Endometrium (tissue), 2 donors: Measurements from ENCODE around the gene FAM163A.
"Not testable (repeated sequence)": the region's sequence is repeated elsewhere in the genome, so short reads cannot be mapped to it uniquely, and the experiment has no call there.

ENCODE experiments used
- FAIRE-seq: peaks from 2 replicates; lab custom pipeline; 2012; peaks lifted over from hg19 to GRCh38; lab: Jason Lieb, UNC
- donor health status: control.
- donor health status: control.

Gene FAM163A

GRCh38 chr1:179742717-179743678, at the start of gene FAM163A:
FAM163A (plus strand) TSS chr1:179743291; CDS start chr1:179813098, 69,807 bp downstream.
- FAIRE-seq = no peak

DNA sequence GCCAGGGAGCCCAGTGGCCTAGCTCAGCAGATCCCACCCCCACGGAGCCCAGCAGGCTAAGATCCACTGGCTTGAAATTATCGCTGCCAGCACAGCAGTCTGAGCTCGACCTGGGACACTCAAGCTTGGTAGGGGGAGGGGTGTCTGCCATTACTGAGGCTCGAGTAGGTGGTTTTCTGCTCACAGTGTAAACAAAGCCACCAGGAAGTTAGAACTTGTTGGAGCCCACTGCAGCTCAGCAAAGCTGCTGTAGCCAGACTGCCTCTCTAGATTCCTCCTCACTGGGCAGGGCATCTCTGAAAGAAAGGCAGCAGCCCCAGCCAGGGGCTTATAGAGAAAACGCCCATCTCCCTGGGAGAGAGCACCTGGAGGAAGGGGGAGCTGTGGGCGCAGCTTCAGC, 48.6 kb upstream of the FAM163A start:
- not testable (repeated sequence) for FAIRE-seq

- FAIRE-seq = no peak
Observed at GRCh38 chr1:179702946-179703539, 40.0 kb upstream of the FAM163A start.

DNA sequence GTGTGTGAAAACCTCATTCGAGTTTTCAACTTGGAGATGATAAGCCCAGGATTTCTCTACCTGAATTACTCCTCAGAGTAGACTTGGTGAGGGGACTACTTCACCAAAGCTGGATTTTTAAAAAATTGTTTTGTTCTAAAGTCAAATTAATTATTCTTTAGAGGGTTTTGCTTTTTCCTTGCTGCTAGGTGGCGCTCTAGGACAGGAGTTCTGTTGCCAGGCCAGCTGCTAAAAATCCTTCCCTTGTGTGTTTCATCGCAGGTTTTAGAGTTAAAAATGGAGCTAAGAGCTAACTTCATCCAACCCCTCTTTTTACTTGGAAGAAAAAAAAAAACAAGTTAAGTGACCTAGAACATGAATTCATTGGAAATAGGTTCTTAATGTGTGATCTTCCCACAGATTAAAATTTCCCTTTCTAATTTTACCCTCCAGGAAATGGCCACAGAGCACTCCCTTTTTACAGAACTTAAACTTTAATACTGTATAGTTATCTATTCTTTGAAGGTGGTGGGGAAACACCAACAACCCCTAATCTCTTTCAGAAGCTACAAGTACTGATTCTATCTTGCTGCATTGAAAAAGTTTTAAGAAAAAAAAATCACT, 36.7 kb upstream of the FAM163A start:
- peak; percentile 54 for FAIRE-seq

DNA sequence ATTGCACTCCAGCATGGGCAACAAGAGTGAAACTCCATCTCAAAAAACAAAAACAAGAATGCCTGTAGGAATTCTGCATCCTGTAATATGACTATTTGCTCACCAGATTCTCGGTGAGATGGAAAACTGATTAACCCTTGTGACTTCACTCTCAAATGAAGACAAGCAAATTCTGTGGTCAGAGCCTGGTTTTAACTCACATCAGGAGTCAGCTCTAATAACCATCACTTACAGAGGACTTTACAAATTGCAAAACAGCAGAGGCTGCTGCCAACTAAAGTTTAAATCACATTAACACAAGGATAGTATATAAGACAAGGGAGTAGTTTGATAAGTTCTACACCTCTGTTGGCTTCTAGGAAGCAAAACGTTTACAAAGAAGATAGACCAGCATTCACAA, 35.7 kb upstream of the FAM163A start:
- no peak for FAIRE-seq

DNA sequence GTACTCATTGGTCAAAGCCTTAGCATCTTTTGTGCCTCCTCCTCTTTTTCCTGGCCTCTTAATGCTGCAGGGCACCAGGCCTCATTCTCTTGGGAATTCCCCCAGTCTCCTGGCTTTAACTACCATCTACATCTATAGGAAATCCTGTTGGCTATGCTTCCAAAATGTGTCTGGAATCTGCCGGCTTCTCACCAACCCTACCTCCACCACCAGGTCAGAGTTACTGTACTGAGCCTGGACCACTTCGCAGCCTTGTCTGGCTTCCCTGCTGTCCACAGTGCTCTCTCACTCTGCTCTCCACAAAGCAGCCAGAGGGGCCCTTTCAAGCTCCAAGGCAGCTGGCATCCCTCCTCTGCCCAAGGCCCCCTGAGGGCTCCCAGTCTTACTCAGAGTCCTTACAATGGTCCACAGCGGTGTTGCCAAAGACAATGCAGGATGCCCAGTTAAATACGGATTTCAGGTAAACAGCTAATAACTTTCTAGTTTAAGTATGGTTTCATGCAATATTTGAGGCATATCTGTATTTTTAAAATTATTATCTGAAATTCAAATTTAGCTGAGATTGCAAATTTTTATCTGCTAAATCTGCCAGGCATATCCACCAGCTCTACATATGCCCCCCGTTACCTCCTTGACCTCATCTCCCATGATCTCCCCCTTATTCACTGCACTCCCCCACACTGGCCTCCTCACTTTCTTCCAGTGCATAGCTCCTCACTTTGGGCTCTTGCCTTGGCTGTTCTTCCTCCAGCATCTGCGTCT, 34.5 kb upstream of the FAM163A start:
- no peak for FAIRE-seq

DNA sequence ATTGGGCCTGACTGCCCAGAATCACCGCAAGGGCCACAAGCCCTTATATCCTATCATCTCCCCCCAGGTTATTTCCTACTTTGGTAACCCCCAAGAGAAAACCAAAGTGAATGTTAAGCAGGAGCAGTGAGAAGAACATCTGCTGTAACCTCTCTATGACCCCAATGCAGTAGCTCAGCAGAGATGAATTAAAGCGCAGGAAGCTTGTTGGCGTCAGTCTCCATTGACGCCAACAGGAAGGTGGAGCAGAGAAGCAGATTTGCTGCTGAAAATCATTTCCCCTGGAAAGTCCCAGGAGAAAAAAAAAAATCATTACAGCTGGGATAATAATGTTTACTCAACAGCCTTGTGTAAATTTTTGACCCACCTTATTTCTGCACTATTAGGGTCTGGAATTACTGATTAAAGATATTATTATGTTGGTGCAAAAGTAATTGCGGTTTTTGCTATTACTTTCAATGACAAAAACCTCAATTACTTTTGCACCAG, 33.2 kb upstream of the FAM163A start:
- FAIRE-seq = no peak

GRCh38 chr1:179714159-179714558, 28.9 kb upstream of the FAM163A start:
- no peak for FAIRE-seq

GRCh38 chr1:179714623-179715022, 28.5 kb upstream of the FAM163A start:
- FAIRE-seq = no peak

DNA sequence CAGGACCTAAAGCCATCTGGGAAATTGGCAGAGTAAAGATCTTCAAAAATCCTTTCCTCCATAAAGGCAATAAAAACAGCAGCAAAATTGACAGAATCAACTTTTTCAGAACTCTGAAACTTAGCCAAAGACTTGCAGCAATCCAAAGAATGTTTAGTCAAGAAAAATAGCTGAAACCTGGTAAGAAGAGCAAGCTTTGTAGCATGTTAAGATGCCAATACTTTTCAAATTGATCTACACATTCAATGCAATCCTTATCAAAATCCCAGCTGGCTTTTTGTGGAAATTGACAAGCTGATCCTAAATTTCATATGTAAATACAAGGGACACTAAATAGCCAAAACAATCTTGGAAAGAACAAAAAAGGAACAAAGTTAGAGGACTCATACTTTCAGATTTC, 23.8 kb upstream of the FAM163A start:
- FAIRE-seq = no peak

GRCh38 chr1:179728271-179728670, 14.8 kb upstream of the FAM163A start:
- FAIRE-seq = no peak

GRCh38 chr1:179729881-179730280, 13.2 kb upstream of the FAM163A start:
- FAIRE-seq = no peak

DNA sequence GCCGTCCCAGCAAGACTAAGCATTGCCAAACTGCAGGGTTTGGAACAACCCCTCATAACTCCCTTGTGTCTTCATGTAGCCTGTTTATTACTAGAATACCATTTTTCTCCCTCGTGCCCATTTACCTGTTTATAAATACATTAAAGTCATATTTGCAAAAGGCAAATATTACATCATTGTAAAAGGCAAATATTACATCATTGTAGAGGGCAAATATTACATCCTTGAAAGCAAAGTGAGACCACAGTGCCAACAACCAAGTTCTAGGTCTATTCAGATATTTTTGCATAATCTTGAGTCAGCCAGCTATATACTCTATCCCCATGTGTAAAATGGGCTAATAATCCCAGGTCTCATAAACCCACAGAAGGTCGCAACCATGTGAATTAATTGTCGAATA, 11.4 kb upstream of the FAM163A start:
- no peak for FAIRE-seq

- FAIRE-seq = no peak
Observed at GRCh38 chr1:179742291-179742690, 800 bp upstream of the FAM163A start.

- FAIRE-seq = no peak
Observed at GRCh38 chr1:179743679-179744400, 749 bp downstream of the FAM163A start.

- no peak for FAIRE-seq
Observed at GRCh38 chr1:179744401-179745130, 1.5 kb downstream of the FAM163A start.

- FAIRE-seq = no peak
Observed at GRCh38 chr1:179745131-179745611, 2.1 kb downstream of the FAM163A start.

GRCh38 chr1:179745743-179746142, 2.7 kb downstream of the FAM163A start:
- FAIRE-seq = no peak

DNA sequence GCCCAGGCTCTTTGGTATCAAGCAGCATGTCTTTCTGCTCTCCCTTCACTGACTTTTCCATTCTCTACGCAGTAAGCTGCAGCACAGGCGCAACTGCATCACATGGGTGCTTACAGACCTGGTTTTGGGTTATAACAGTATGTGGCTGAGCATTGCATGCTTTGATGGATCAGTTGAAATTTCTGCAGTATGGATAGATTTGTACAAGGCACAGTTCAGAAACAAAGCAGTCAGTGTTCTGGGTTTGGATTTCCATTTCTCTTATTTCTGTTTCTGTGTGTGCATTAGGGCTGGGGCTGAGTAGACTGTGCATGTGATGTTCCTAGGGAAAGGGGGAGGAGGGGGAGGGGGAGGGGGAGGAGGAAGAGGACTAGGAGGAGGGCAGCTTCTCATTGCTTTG, 4.5 kb downstream of the FAM163A start:
- no peak for FAIRE-seq

DNA sequence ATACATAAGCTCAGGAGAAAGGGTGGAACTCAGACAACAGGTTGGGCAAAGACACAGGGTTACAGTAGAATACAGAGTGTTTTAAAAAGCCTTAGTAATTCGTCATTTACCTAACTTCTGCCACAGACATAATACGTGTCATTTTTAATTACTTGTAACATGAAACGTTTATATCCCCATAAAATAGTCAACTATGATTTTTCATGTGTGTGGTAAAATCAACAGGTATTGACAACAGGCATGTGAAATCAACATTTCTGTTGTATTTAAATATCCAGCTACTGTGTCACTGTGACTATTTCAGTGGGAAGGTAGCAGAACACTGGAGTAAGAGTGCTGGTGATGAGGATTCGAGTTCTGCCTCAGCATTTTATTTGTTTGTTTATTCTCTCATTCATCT, 5.7 kb downstream of the FAM163A start:
- no peak for FAIRE-seq

GRCh38 chr1:179750630-179751029, 7.5 kb downstream of the FAM163A start:
- no peak for FAIRE-seq
